HEK293T (cell line): ENCODE data around the gene DMRTB1.

Experiments
- CTCF ChIA-PET: fragments of 350-600 bp; formaldehyde crosslinking; extraction: SDS; loops from one replicate; lab custom pipeline; 2021; ENCODE audit warnings: antibody characterized with exemption, inconsistent platforms; lab: Yijun Ruan, JAX
- POLR2A ChIA-PET: fragments of 350-600 bp; formaldehyde crosslinking; extraction: SDS; loops from one replicate; lab custom pipeline; 2020; ENCODE audit warnings: antibody characterized with exemption, inconsistent platforms; lab: Yijun Ruan, JAX
- DNase-seq: peaks from one replicate; pipeline ENCODE4 v3.0.0; 2012; ENCODE audit warnings: mixed read lengths; ENCODE audit errors: extremely low spot score
- ARNT ChIP-seq: fragments of 450-650 bp; IDR thresholded peaks from 2 replicates; pipeline ENCODE4 v1.6.1; 2017; ENCODE audit warnings: mild to moderate bottlenecking
- BHLHE40 ChIP-seq: fragments of 450-650 bp; IDR thresholded peaks from 2 replicates; pipeline ENCODE4 v1.6.1; 2016; ENCODE audit warnings: mild to moderate bottlenecking, moderate library complexity, borderline replicate concordance
- CTBP1 ChIP-seq: fragments of 450-650 bp; IDR thresholded peaks from 2 replicates; pipeline ENCODE4 v1.6.1; 2016; ENCODE audit warnings: borderline replicate concordance
- ELF4 ChIP-seq: fragments of 450-650 bp; IDR thresholded peaks from 2 replicates; pipeline ENCODE4 v1.6.1; 2017; ENCODE audit warnings: antibody characterized with exemption
- FOXA1 ChIP-seq: fragments of 450-650 bp; IDR thresholded peaks from 2 replicates; pipeline ENCODE4 v1.6.1; 2016; ENCODE audit warnings: mild to moderate bottlenecking
- FOXK2 ChIP-seq: fragments of 450-650 bp; IDR thresholded peaks from 2 replicates; pipeline ENCODE4 v1.6.1; 2016; ENCODE audit warnings: mild to moderate bottlenecking
- FOXM1 ChIP-seq: fragments of 450-650 bp; IDR thresholded peaks from 2 replicates; pipeline ENCODE4 v1.6.1; 2017; ENCODE audit warnings: mild to moderate bottlenecking, borderline replicate concordance
- HDGF ChIP-seq: fragments of 450-650 bp; IDR thresholded peaks from 2 replicates; pipeline ENCODE4 v1.6.1; 2017; ENCODE audit warnings: antibody characterized with exemption, borderline replicate concordance
- L3MBTL2 ChIP-seq: fragments of 450-650 bp; conservative IDR thresholded peaks from 2 replicates; pipeline ENCODE4 v1.6.1; 2016; ENCODE audit warnings: mild to moderate bottlenecking
- LEF1 ChIP-seq: fragments of 450-650 bp; IDR thresholded peaks from 2 replicates; pipeline ENCODE4 v1.6.1; 2017; ENCODE audit warnings: mild to moderate bottlenecking, borderline replicate concordance
- NFRKB ChIP-seq: fragments of 450-650 bp; IDR thresholded peaks from 2 replicates; pipeline ENCODE4 v1.6.1; 2016; ENCODE audit warnings: mild to moderate bottlenecking, moderate library complexity
- SP1 ChIP-seq: fragments of 450-650 bp; IDR thresholded peaks from 2 replicates; pipeline ENCODE4 v1.6.1; 2017
- SUZ12 ChIP-seq: fragments of 450-650 bp; IDR thresholded peaks from 2 replicates; pipeline ENCODE4 v1.6.1; 2016; ENCODE audit warnings: mild to moderate bottlenecking
- TARDBP ChIP-seq: fragments of 450-650 bp; IDR thresholded peaks from 2 replicates; pipeline ENCODE4 v1.6.1; 2016
- ZNF384 ChIP-seq: fragments of 450-650 bp; IDR thresholded peaks from 2 replicates; pipeline ENCODE4 v1.6.1; 2016
- TF ChIP-seq, protein P1 (sequence below): fragments of 450-650 bp; IDR thresholded peaks from 2 replicates; pipeline ENCODE4 v1.6.1; 2016

Gene DMRTB1

DNA sequence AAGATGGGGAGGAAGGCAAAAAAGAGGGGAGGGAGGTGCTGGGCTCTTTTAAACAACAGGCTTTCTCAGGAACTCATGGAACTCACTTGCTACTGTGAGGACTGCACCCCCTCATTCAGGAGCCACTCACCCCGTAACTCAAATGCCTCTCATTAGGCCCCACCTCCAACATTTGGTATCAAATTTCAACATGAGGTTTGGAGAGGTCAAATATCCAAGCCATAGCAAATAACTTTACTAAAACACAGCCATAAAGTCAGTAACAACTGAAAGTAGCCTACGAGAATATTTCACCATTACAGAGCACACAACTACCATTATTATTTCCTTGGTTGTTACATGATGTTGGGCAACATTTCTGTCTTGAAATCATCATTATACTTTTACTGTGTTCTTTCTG, 13.1 kb upstream of the DMRTB1 start:
- POLR2A ChIA-PET = no interaction called here
- DNase-seq = no peak
- CTCF ChIA-PET = interaction anchor here (0.6 kb wide), 1 partner anchor 11 kb away, joined by 3 read pairs; no protein-coding TSS in a partner anchor
- TF ChIP-seq L3MBTL2 = no peak
- no peak for TF ChIP-seq BHLHE40
- TF ChIP-seq TARDBP = no peak
- TF ChIP-seq SUZ12 = no peak
- TF ChIP-seq, protein P1, sequence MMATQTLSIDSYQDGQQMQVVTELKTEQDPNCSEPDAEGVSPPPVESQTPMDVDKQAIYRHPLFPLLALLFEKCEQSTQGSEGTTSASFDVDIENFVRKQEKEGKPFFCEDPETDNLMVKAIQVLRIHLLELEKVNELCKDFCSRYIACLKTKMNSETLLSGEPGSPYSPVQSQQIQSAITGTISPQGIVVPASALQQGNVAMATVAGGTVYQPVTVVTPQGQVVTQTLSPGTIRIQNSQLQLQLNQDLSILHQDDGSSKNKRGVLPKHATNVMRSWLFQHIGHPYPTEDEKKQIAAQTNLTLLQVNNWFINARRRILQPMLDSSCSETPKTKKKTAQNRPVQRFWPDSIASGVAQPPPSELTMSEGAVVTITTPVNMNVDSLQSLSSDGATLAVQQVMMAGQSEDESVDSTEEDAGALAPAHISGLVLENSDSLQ = no peak
- TF ChIP-seq ZNF384 = no peak
- no peak for TF ChIP-seq ELF4
- no peak for TF ChIP-seq ARNT
- no peak for TF ChIP-seq FOXA1
- no peak for TF ChIP-seq SP1
- no peak for TF ChIP-seq FOXM1
- TF ChIP-seq LEF1 = no peak
- no peak for TF ChIP-seq CTBP1
- TF ChIP-seq FOXK2 = no peak
- no peak for TF ChIP-seq NFRKB
- no peak for TF ChIP-seq HDGF

DNA sequence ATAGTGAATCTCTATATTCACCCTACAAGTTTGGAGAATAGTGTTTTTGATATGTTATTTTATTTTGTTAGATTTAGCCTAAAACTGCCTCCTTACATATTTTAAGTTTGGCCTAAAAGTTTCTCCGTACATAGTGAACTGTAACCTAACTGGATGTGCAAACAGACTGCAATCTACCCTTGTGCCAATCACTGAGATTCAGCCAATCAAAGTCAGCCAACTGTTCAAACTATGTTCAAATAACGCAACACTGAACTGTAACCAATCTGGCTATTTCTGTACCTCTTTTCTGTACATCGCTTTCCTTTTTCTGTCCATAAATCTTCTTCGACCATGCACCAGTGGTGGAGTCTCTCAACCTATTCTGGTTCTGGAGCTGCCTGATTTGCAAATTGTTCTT, 11.8 kb upstream of the DMRTB1 start:
- ChIA-PET POLR2A (no interaction called here), CTCF (interaction anchor here (1.4 kb wide), 1 partner anchor 11 kb away, joined by 4 read pairs; no protein-coding TSS in a partner anchor)
- no peak for TF ChIP-seq SUZ12
- no peak for TF ChIP-seq ARNT
- no peak for TF ChIP-seq L3MBTL2
- TF ChIP-seq HDGF = no peak
- TF ChIP-seq FOXA1 = no peak
- no peak for TF ChIP-seq FOXK2
- TF ChIP-seq ELF4 = no peak
- no peak for TF ChIP-seq LEF1
- TF ChIP-seq SP1 = no peak
- TF ChIP-seq BHLHE40 = no peak
- TF ChIP-seq NFRKB = no peak
- DNase-seq = no peak

- no peak for DNase-seq
- ChIA-PET POLR2A (no interaction called here), CTCF (interaction anchor here (0.6 to 1.4 kb wide), 4 partner anchors 9 to 25 kb away, joined by 3 to 4 read pairs (median 3); no protein-coding TSS in a partner anchor)
Measured at GRCh38 chr1:53448241-53448841, 10.9 kb upstream of the DMRTB1 start.

DNA sequence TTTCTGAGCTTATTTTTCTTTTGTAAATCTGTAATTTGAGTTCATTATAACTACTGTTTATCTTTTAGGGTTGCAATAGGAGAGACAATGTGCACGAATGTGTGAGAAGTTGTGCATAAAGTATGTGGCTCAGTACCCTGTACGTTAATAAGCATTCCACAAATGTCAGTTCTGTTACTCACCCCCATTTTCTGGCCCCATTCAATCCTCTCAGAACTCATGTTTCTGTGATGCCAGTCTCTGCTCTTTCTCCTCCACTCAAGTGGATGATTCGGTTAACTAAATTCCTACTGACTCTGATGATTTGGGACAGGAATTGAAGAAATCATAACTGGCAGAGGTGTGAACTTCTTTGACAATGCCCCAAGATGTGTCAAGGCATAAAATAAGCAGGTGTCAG, 10.2 kb upstream of the DMRTB1 start:
- TF ChIP-seq FOXK2 = no peak
- POLR2A ChIA-PET = no interaction called here
- CTCF ChIA-PET = interaction anchor here (0.6 to 1.5 kb wide), 4 partner anchors 8 to 36 kb away, joined by 3 to 4 read pairs (median 4); no protein-coding TSS in a partner anchor
- DNase-seq = no peak

More at GRCh38 chr1:53448241-53448841, 10.9 kb upstream of the DMRTB1 start:
- TF ChIP-seq NFRKB (no peak), L3MBTL2 (no peak)

- no peak for DNase-seq
- ChIA-PET CTCF (interaction anchor here (0.8 to 1.5 kb wide), 4 partner anchors 9 to 90 kb away, joined by 3 to 7 read pairs (median 4); partner anchors contain the start of gene DMRTB1), POLR2A (no interaction called here)
- no peak for TF ChIP-seq NFRKB
- no peak for TF ChIP-seq L3MBTL2
- TF ChIP-seq SP1 = no peak
Measured at GRCh38 chr1:53449693-53450092, 9.5 kb upstream of the DMRTB1 start.

DNA sequence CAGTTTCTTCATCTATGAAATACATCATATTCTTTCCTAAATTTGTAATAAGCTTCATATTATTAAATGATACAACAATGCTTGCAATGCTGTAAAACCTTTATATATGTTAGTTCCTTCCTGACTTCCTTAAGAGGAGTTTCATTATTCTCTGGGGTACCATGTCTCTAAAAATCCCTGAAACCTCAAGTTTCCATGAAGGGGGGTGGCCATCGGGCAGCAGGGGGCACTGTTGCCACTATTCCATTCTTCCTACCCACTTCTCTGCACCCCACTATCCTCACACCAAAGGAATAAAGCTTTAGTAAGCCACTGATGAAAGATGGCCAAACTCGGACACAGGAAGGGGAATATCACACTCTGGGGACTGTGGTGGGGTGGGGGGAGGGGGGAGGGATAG, 9.0 kb upstream of the DMRTB1 start:
- ChIA-PET POLR2A (no interaction called here), CTCF (interaction anchor here (0.8 to 1.5 kb wide), 4 partner anchors 9 to 90 kb away, joined by 3 to 7 read pairs (median 4); partner anchors contain the start of gene DMRTB1)
- DNase-seq = no peak
- TF ChIP-seq CTBP1 (no peak), HDGF (no peak), L3MBTL2 (no peak), TARDBP (no peak), ZNF384 (no peak), ARNT (no peak)
- TF ChIP-seq, protein P1 = no peak

- DNase-seq = no peak
- ChIA-PET CTCF (no interaction called here), POLR2A (no interaction called here)
- TF ChIP-seq HDGF = no peak
- no peak for TF ChIP-seq L3MBTL2
Measured at GRCh38 chr1:53454019-53454418, 5.2 kb upstream of the DMRTB1 start.
